ENCODE data around the gene GPANK1. TPM values are rescaled to one million over a fixed set of nuclear protein-coding genes. Genes with fewer than 3 reads are reported as not detected.

GPANK1 gene
- total RNA-seq, 1 donor: 11.9 TPM

GRCh38 chr6:31701666-31702404 is 37.0 kb upstream of the GPANK1 start:
- no peaks in the 10 kb centered on the region for H3K27me3 ChIP-seq (ENCODE audit: insufficient read depth, low read length)
- H3K4me1 ChIP-seq (ENCODE audit: insufficient read depth, low read length): peaks cover 26% of the 10 kb centered on the region
- peak overlapping the region; percentile 92 for H3K4me3 ChIP-seq (ENCODE audit: low read length)
- no peaks in the 10 kb centered on the region for H3K9me3 ChIP-seq (ENCODE audit: low read depth, low read length)

- Histone ChIP-seq H3K27me3 (ENCODE audit: insufficient read depth, low read length) (no peaks in the 10 kb centered on the region), H3K4me3 (ENCODE audit: low read length) (no peak overlapping the region), H3K9me3 (ENCODE audit: low read depth, low read length) (no peaks in the 10 kb centered on the region), H3K4me1 (ENCODE audit: insufficient read depth, low read length) (peaks cover 26% of the 10 kb centered on the region)
Observed at GRCh38 chr6:31700740-31701401, 36.1 kb upstream of the GPANK1 start.

GRCh38 chr6:31697555-31697954 is 32.8 kb upstream of the GPANK1 start:
- no peaks in the 10 kb centered on the region for H3K27me3 ChIP-seq (ENCODE audit: insufficient read depth, low read length)
- peaks cover 19% of the 10 kb centered on the region for H3K4me1 ChIP-seq (ENCODE audit: insufficient read depth, low read length)
- no peak overlapping the region for H3K4me3 ChIP-seq (ENCODE audit: low read length)
- H3K9me3 ChIP-seq (ENCODE audit: low read depth, low read length): no peaks in the 10 kb centered on the region

- Histone ChIP-seq H3K4me3 (ENCODE audit: low read length) (no peak overlapping the region), H3K9me3 (ENCODE audit: low read depth, low read length) (no peaks in the 10 kb centered on the region)
Observed at GRCh38 chr6:31693535-31693934, 28.7 kb upstream of the GPANK1 start.

GRCh38 chr6:31692886-31693285 is 28.1 kb upstream of the GPANK1 start:
- Histone ChIP-seq H3K9me3 (ENCODE audit: low read depth, low read length) (no peaks in the 10 kb centered on the region), H3K4me3 (ENCODE audit: low read length) (no peak overlapping the region), H3K27me3 (ENCODE audit: insufficient read depth, low read length) (no peaks in the 10 kb centered on the region), H3K4me1 (ENCODE audit: insufficient read depth, low read length) (peaks cover 12% of the 10 kb centered on the region)

More at GRCh38 chr6:31693535-31693934, 28.7 kb upstream of the GPANK1 start:
- Histone ChIP-seq H3K27me3 (ENCODE audit: insufficient read depth, low read length) (no peaks in the 10 kb centered on the region), H3K4me1 (ENCODE audit: insufficient read depth, low read length) (peaks cover 12% of the 10 kb centered on the region)

- H3K4me1 ChIP-seq (ENCODE audit: insufficient read depth, low read length): peaks cover 12% of the 10 kb centered on the region
- no peaks in the 10 kb centered on the region for H3K9me3 ChIP-seq (ENCODE audit: low read depth, low read length)
- no peak overlapping the region for H3K4me3 ChIP-seq (ENCODE audit: low read length)
- H3K27me3 ChIP-seq (ENCODE audit: insufficient read depth, low read length): no peaks in the 10 kb centered on the region
Observed at GRCh38 chr6:31692353-31692752, 27.6 kb upstream of the GPANK1 start.

GRCh38 chr6:31691564-31692108 is 26.8 kb upstream of the GPANK1 start:
- Histone ChIP-seq H3K4me1 (ENCODE audit: insufficient read depth, low read length) (peaks cover 12% of the 10 kb centered on the region), H3K9me3 (ENCODE audit: low read depth, low read length) (no peaks in the 10 kb centered on the region), H3K4me3 (ENCODE audit: low read length) (no peak overlapping the region), H3K27me3 (ENCODE audit: insufficient read depth, low read length) (no peaks in the 10 kb centered on the region)

GRCh38 chr6:31691078-31691463 is 26.3 kb upstream of the GPANK1 start:
- Histone ChIP-seq H3K4me1 (ENCODE audit: insufficient read depth, low read length) (peaks cover 12% of the 10 kb centered on the region), H3K27me3 (ENCODE audit: insufficient read depth, low read length) (no peaks in the 10 kb centered on the region), H3K9me3 (ENCODE audit: low read depth, low read length) (no peaks in the 10 kb centered on the region), H3K4me3 (ENCODE audit: low read length) (no peak overlapping the region)

- Histone ChIP-seq H3K4me3 (ENCODE audit: low read length) (no peak overlapping the region), H3K9me3 (ENCODE audit: low read depth, low read length) (no peaks in the 10 kb centered on the region), H3K4me1 (ENCODE audit: insufficient read depth, low read length) (peaks cover 12% of the 10 kb centered on the region), H3K27me3 (ENCODE audit: insufficient read depth, low read length) (no peaks in the 10 kb centered on the region)
Observed at GRCh38 chr6:31690231-31691077, 25.7 kb upstream of the GPANK1 start.

GRCh38 chr6:31689249-31690110 is 24.7 kb upstream of the GPANK1 start:
- Histone ChIP-seq H3K27me3 (ENCODE audit: insufficient read depth, low read length) (no peaks in the 10 kb centered on the region), H3K9me3 (ENCODE audit: low read depth, low read length) (no peaks in the 10 kb centered on the region), H3K4me1 (ENCODE audit: insufficient read depth, low read length) (peaks cover 12% of the 10 kb centered on the region), H3K4me3 (ENCODE audit: low read length) (no peak overlapping the region)

GRCh38 chr6:31687860-31688693 is 23.3 kb upstream of the GPANK1 start:
- Histone ChIP-seq H3K9me3 (ENCODE audit: low read depth, low read length) (no peaks in the 10 kb centered on the region), H3K27me3 (ENCODE audit: insufficient read depth, low read length) (no peaks in the 10 kb centered on the region), H3K4me3 (ENCODE audit: low read length) (no peak overlapping the region), H3K4me1 (ENCODE audit: insufficient read depth, low read length) (peaks cover 15% of the 10 kb centered on the region)

- H3K4me3 ChIP-seq (ENCODE audit: low read length): no peak overlapping the region
- H3K27me3 ChIP-seq (ENCODE audit: insufficient read depth, low read length): no peaks in the 10 kb centered on the region
- no peaks in the 10 kb centered on the region for H3K9me3 ChIP-seq (ENCODE audit: low read depth, low read length)
- H3K4me1 ChIP-seq (ENCODE audit: insufficient read depth, low read length): peaks cover 16% of the 10 kb centered on the region
Observed at GRCh38 chr6:31687321-31687720, 22.5 kb upstream of the GPANK1 start.

- Histone ChIP-seq H3K9me3 (ENCODE audit: low read depth, low read length) (no peaks in the 10 kb centered on the region), H3K4me3 (ENCODE audit: low read length) (no peak overlapping the region), H3K4me1 (ENCODE audit: insufficient read depth, low read length) (peaks cover 19% of the 10 kb centered on the region), H3K27me3 (ENCODE audit: insufficient read depth, low read length) (no peaks in the 10 kb centered on the region)
Observed at GRCh38 chr6:31686483-31686882, 21.7 kb upstream of the GPANK1 start.

All from mononuclear cell (primary cell).